K562 (cell line): ENCODE measurements around the gene SNRPD2. TPM values are rescaled to one million over a fixed set of nuclear protein-coding genes. Genes with fewer than 3 reads are reported as not detected.

Source experiments
- BMI1 ChIP-seq: fragments of 150-350 bp; IDR thresholded peaks from 2 replicates; pipeline ENCODE4 v1.6.1; 2014; ENCODE audit warnings: low read length
- C11orf30 ChIP-seq: fragments of 450-650 bp; IDR thresholded peaks from 2 replicates; pipeline ENCODE4 v1.6.1; 2016; ENCODE audit warnings: low read depth, mild to moderate bottlenecking
- CLOCK ChIP-seq: fragments of 250-450 bp; sonication (Bioruptor Pico); IDR thresholded peaks from 2 replicates; pipeline ENCODE4 v1.4.0; 2020; ENCODE audit warnings: mild to moderate bottlenecking, moderate library complexity, borderline replicate concordance
- ELF1 ChIP-seq: fragments of 200-800 bp; sonication (Bioruptor generic); IDR thresholded peaks from 2 replicates; pipeline ENCODE4 v1.6.1; 2016; ENCODE audit warnings: missing genetic modification characterization, missing compliant biosample characterization
- ELK3 ChIP-seq: fragments of 450-650 bp; formaldehyde crosslinking; IDR thresholded peaks from 2 replicates; pipeline ENCODE4 v1.4.0; 2020; ENCODE audit warnings: mild to moderate bottlenecking
- HMG20A ChIP-seq: fragments of 450-650 bp; formaldehyde crosslinking; conservative IDR thresholded peaks from 2 replicates; pipeline ENCODE4 v1.4.0; 2020; ENCODE audit warnings: mild to moderate bottlenecking, mixed read lengths
- MAFG ChIP-seq: fragments of 450-650 bp; conservative IDR thresholded peaks from 2 replicates; pipeline ENCODE4 v1.6.1; 2016; ENCODE audit warnings: missing genetic modification characterization, missing compliant biosample characterization
- PCBP1 ChIP-seq: fragments of 200-400 bp; formaldehyde crosslinking; IDR thresholded peaks from 2 replicates; pipeline ENCODE4 v1.6.1; 2018; ENCODE audit warnings: mild to moderate bottlenecking, low read depth, low read length; ENCODE audit not compliant: poor library complexity, severe bottlenecking
- PHF21A ChIP-seq: fragments of 450-650 bp; IDR thresholded peaks from 2 replicates; pipeline ENCODE4 v1.6.1; 2017; ENCODE audit warnings: low read depth, borderline replicate concordance
- POLR2B ChIP-seq: fragments of 450-650 bp; IDR thresholded peaks from 2 replicates; pipeline ENCODE4 v1.6.1; 2018; ENCODE audit warnings: low read depth; ENCODE audit not compliant: partially characterized antibody
- SRSF1 ChIP-seq: fragments of 200-400 bp; formaldehyde crosslinking; IDR thresholded peaks from 2 replicates; pipeline ENCODE4 v1.6.1; 2017; ENCODE audit warnings: mild to moderate bottlenecking, low read depth, low read length, moderate library complexity
- YY1 ChIP-seq, 3 experiments: IDR thresholded peaks; 2 replicates each; pipeline ENCODE4 v1.6.1; 2011; ENCODE audit warnings: low read length in 2 of 3, mild to moderate bottlenecking in 2 of 3, moderate library complexity in 2 of 3, borderline replicate concordance in 1 of 3, control low read depth in 1 of 3, low read depth in 1 of 3; ENCODE audit not compliant: insufficient read depth in 3 of 3, insufficient replicate concordance in 2 of 3, control insufficient read depth in 1 of 3, insufficient read length in 1 of 3; ENCODE audit errors: extremely low read depth in 1 of 3
- ZNF133 ChIP-seq: fragments of 250-450 bp; sonication (Bioruptor Pico); IDR thresholded peaks from 2 replicates; pipeline ENCODE4 v1.4.0; 2020; ENCODE audit warnings: mild to moderate bottlenecking
- ZNF318 ChIP-seq, 2 experiments: fragments of 450-650 bp; IDR thresholded peaks; 2 replicates each; pipeline ENCODE4 v1.6.1; 2016; ENCODE audit warnings: mild to moderate bottlenecking in 2 of 2, borderline replicate concordance in 1 of 2, low read depth in 1 of 2, moderate library complexity in 1 of 2
- polyA plus RNA-seq, 8 experiments: library from polyadenylated mRNA; depleted of rRNA in 4 of 8; stranded (reverse) in 5 of 8; unstranded in 3 of 8; fragments of >200 nt; fragmentation: Nextera tagmentation in 2 of 8; fragmentation: Illumina TruSeq in 1 of 8; extraction: Ambion mirVana in 2 of 8; extraction: Trizol in 1 of 8; gene quantifications; 2 replicates each; pipeline versions ENCODE4 v1.2.1 to v1.2.3, GENCODE V29; 2011 to 2014; ENCODE audit warnings: inconsistent platforms in 1 of 8, missing spikeins in 1 of 8
- total RNA-seq, 7 experiments: library from RNA; depleted of rRNA in 6 of 7; stranded (reverse); fragments of >200 nt in 6 of 7; fragmentation: Illumina TruSeq in 2 of 7; extraction: Trizol in 2 of 7; gene quantifications; 2 replicates each; pipeline versions ENCODE4 v1.2.1 to v1.2.3, GENCODE V29; 2011 to 2021; ENCODE audit warnings: low replicate concordance in 1 of 7

SNRPD2 gene
- total and polyA plus RNA-seq, 9 of the 15 experiments (the other 6 are each of a cell fraction or from before 2014, with no cell fraction given) = 728 to 4,411 (median 1,029) TPM

GRCh38 chr19:45730368-45731288 is 38.9 kb upstream of the SNRPD2 start, which contains the start of gene FBXO46 (continued):
- no peak for TF ChIP-seq ELK3 (CRISPR knock-in tag)
- peak; percentile 100 for TF ChIP-seq ELF1 (tag)
- peak; percentile 90 for TF ChIP-seq POLR2B
- no peak for TF ChIP-seq ZNF318 (IDR thresholded peaks at IDR 0.05; ENCODE audit: borderline replicate concordance in 1 of 2, low read depth in 1 of 2)
- TF ChIP-seq C11orf30 = no peak
- TF ChIP-seq CLOCK (CRISPR knock-in tag) = no peak
- TF ChIP-seq MAFG (tag) = no peak
- TF ChIP-seq PHF21A = no peak
- peak; percentile 91 for TF ChIP-seq PCBP1
- TF ChIP-seq BMI1 = no peak
- no peak for TF ChIP-seq SRSF1
- TF ChIP-seq HMG20A (CRISPR knock-in tag) = no peak
- TF ChIP-seq ZNF133 (CRISPR knock-in tag) = no peak
- TF ChIP-seq YY1 (IDR thresholded peaks at IDR 0.05; ENCODE audit: borderline replicate concordance in 1 of 3, control insufficient read depth in 1 of 3, extremely low read depth in 1 of 3, insufficient read depth in 3 of 3, insufficient read length in 1 of 3, insufficient replicate concordance in 2 of 3, low read depth in 1 of 3, low read length in 2 of 3) = peak; percentile 60 to 94 (median 92)
